Hematopoietic multipotent progenitor cell (in vitro differentiated cells): Measurements from ENCODE around the gene INTS6. TPM values are rescaled to one million over a fixed set of nuclear protein-coding genes. Genes with fewer than 3 reads are reported as not detected.

Experiments used
- DNase-seq, 3 donors: peaks; one replicate each; pipeline ENCODE4 v3.0.0-alpha.2; 2011 to 2015; ENCODE audit warnings: low read depth in 2 of 3, low spot score in 2 of 3
- total RNA-seq: library from RNA; depleted of rRNA; stranded (reverse); fragments of >200 nt; gene quantifications from one replicate; pipeline ENCODE4 v1.2.3, GENCODE V29; 2012

Gene INTS6
- total RNA-seq, 1 donor: 16.4 TPM

DNA sequence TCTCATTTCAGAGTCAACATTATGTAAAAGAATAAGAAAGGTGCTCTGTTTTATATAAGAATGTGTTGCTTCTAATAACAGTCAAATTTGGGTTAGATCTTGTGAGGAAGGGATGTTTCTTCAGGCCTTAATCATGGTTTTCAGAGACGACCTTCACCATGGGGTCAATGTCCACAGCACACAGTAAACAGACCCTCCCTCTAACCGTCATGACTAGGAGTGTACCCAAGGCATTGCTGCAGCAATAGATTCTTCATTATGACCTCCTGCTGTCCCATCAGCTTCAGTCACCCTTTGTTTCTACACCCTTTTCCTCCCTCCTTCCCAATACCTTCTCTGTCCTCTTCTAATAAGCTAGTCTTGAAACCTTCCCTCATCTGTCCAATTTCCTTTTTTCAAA lies 97.6 kb downstream of the INTS6 start:
- DNase-seq: no peak

DNA sequence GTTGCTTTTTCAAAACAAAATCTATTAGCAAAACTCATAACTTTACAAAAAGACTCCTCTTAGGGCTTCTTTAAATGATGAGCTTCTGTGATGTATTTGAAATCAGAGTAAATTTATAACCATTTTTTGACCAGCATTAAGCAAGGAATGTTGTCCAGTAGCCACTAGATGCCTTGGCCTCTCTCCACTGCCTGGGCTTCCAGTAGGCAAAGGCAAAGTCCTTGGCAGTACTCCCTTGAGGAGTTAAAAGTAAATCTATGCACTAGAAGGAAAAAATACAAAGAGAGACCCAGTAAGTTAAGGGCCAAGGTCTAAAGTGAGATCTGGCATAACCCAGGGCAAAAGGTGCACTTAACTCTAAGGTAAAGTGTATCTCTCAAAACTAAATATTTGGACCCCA lies 103.8 kb downstream of the INTS6 start:
- no peak for DNase-seq

DNA sequence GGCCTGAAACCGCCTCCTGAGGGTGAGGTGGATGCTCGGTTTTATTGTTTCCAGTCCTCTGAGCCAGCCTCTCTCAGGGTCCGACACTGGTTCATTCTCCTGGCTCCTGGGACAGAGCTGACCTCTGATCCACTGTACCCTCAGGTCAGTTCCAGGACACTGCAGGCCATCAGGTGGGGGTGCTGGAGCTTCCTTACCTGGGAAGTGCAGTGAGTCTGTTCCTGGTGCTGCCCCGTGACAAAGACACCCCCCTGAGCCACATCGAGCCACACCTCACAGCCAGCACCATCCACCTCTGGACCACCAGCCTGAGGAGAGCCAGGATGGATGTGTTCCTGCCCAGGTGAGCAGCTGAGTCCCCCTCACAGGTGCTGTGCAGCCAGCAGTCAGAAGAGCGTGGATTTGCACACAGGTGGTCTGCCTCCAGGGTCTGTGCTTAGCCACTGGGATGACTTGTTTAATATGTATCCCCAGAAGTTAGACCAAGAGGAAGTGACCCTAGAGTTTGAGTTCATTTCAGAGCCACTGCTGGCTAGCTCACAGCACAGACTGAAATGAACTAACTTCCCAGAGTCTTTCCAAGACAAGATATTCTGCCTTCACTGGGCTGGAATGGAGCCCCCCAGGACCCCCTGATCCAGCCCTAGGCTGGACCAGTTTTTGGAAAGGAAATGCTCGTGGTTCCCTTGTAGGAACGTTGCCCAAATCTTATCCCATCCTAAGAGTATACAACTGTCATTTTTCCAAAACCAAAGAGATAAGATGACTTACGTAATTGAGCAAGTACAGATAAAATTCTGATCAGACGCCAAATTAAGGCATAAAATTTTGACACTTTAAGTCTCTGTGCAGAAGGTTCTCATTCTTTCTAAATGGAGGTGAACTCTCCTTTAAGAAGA lies 104.5 kb downstream of the INTS6 start:
- DNase-seq: no peak

DNA sequence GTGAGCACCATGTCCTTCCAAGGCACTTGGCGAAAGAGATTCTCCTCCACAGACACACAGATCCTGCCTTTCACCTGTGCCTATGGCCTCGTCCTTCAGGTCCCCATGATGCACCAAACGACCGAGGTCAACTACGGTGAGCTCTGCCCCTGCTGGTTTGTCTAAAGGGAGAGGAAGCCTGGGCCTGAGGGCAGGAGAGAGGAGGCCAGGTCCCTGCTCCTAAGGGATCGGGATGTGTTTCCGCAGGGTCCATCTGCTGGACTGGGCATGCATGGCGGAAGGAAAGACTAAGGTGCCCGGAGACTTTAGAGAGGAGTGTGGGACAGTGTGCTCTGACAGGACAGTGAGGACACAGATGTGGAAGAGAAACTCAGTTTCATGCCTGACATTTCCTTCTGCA lies 105.7 kb downstream of the INTS6 start:
- DNase-seq: no peak

DNA sequence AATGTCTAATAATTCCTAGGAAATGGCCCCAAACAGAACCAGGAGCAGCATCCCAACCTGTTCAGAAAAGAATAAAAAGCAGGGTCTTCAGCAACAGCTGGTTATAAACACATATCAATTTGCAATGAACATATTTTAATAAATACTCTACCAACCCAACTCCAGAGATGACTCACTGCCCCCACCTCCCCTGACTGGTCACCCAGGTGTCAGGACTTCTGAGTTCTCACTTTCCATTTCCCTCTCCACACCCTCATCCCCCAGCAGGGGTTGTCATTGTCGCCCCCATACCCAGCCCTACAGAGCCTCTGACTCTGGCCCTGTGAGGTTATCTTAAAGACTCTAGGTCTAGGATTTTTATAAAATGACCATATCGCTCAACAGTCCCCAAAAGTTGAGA lies 106.4 kb downstream of the INTS6 start:
- DNase-seq: no peak

DNA sequence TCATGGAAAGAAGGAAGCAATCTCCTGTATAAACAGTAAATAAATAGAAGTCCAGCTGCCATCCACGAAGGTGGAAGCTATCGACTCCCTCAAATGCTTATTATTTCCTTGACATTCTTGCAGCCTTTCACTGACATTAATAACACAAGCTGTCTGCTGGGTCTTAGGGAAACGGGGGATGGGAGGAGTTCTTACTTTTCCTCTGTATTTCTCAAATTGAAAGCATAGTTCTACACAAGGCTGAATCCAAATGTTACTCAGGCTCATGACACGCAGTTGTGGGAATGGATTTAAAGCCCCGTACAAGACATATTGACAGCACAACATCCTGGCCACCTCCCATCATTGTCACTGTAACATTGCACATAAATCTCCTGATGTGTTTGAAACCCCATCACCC lies 109.4 kb downstream of the INTS6 start:
- no peak for DNase-seq

DNA sequence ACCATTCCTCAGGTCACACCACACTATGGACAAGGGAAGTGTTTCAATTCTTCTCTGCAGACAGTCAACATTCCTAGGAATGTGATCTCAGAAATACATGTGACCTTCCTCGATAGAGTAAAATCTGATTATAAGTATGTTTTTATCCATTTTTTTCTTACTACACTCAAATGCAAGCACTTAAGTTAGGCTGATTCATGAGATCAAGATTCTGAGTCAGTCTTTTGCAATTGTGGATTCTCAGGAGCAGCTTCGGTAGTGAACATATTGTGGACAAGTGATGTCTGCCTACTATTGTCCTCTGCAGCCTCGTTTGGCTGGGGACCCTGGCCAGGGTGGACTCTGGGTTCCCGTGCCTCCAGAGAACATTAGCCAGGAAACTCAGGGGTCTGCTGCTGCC lies 110.1 kb downstream of the INTS6 start:
- no peak for DNase-seq

DNA sequence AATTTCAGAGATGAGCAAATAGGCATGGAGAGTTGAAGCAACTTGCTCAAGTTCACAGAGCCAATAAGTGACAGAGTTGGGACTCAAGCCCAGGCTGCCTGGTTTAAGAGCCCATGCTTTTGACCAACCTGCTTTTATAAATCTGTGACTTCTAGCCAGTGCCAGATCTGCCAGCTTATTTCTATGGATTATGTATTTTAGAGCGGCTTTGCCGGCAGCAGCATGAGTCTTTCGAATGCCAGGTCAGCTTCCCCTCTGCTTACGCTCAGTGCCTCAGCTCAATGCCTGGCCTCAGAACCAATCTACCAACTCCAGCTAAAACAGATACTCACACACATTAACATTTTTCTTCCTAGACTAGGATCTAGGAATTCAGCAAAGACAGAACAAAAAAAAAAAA lies 111.0 kb downstream of the INTS6 start:
- DNase-seq: no peak

DNA sequence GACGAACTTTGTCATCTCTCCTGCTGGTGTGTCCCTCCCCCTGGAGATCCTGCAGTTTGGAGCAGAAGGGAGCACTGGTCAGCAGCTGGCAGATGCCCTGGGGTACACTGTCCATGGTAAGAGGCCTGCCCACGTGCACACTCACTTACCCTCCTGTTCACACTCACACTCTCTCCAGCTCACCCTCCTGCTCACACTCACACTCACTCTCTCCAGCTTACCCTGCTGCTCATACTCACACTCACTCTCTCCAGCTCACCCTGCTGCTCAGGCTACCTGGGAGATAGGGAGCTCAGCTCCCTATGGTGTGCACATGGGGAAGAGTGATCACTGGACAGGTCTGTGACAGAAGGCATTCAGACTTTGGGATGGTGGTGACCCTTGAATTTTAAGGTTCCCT lies 111.6 kb downstream of the INTS6 start:
- DNase-seq: no peak

DNA sequence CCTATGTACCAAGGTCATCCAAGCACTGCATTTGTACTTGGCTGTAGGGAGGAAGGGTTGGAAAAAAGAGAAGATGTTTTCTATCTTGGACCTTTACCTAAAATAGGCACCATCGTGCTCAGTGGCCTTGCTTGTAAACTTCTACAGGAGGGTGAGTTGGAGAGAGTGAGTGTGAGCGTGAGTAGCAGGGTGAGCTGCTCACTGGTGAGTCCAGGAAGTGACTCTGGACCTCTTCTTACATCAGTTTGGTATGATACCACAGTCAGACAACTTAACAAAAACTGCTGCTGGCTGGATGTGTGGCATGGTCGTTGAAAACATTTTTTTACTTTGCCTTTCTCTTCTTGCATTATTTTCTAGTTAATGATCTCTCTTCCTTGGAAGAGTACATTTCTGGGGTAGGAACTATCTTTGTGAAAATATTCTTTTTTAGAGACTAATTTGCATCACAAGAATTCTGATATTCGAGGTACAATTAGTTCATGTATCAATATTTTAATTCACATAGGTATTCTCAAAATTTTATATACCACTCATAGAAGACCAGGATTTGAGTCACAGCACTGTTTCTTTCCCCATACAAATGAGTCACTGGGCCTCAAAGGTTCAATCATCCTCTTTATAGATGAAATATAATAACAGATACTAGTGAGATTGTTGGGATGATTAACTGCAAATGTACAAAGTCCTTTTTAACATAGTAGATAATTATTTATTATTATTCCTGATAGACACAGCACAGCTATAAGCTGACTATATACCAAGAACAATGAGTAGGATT lies 112.7 kb downstream of the INTS6 start:
- no peak for DNase-seq

DNA sequence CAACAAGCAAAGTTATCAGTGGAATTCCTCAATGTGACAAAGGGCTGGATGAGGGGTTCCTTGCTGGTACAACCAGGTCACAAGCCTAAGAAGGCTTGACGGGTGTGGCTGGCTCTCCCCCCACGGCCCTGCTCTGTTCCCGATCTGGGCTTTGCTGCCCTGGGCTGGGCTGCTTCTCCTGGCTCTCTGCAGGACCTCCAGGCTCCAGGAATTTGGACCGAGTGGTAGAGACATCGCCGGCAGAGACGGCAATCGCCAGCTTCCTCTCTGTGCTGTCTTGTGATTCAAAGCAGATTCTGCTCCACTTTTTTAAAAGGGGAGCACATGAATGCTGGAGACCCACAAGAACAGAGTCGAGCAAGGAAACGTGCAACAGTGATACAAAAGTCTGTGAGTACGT lies 113.5 kb downstream of the INTS6 start, which contains the start of gene SERPINE3:
SERPINE3 (plus strand) TSS at position 338 of the 400 bp plus-strand sequence. CDS start 1,401 bp downstream, outside the sequence.
- DNase-seq: no peak

DNA sequence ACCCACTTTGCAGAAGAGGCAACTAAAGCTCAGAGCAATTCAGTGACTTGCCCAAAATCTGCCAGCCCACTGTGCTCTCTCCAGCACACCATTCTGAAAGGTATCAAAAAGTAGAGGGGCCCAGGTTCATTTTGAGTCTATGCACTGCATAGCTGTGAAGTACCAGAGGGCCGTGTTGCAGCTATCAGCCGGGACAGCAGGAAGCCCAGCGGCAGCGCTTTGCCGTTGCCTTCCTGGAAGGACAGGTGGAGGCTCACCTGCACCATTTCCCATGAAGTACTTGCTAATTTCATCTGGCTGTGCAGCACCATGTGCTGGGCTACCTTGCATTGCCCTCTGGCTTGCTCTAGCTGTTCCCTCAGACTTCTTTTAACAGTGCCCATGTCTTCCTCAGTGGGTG lies 116.1 kb downstream of the INTS6 start:
- no peak for DNase-seq

DNA sequence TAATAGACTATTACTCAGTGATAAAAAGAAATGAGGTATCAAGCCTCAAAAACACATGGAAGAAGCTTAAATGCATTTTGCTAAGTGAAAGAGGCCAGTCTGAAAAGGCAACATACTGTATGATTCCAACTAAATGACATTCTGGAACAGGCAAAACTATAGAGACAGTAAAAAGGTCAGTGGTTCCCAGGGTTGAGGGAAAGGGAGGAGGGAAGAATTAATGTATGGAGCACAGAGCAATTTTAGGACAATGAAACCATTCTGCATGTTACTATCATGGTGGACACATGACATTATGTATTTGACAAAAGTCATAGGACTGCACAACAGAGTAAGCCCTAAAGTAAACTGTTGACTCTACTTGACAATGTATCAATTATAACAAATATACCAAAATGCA lies 119.0 kb downstream of the INTS6 start:
- DNase-seq: no peak

DNA sequence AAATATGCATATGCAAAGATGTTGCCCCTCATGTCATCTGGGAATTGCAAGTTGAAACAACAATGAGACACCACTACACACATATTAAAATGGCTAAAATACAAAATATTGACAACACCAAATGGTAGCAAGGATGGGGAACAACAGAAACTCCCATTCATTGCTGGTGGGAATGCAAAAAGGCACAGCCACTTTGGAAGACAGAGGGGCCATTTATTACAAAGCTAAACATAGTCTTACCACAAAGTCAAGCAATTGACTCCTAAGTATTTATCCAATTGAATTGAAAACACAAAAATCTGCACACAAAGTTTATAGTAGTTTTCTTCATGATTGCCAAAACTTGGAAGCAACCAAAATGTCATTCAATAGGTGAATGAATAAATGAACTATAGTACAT lies 119.4 kb downstream of the INTS6 start:
- no peak for DNase-seq

DNA sequence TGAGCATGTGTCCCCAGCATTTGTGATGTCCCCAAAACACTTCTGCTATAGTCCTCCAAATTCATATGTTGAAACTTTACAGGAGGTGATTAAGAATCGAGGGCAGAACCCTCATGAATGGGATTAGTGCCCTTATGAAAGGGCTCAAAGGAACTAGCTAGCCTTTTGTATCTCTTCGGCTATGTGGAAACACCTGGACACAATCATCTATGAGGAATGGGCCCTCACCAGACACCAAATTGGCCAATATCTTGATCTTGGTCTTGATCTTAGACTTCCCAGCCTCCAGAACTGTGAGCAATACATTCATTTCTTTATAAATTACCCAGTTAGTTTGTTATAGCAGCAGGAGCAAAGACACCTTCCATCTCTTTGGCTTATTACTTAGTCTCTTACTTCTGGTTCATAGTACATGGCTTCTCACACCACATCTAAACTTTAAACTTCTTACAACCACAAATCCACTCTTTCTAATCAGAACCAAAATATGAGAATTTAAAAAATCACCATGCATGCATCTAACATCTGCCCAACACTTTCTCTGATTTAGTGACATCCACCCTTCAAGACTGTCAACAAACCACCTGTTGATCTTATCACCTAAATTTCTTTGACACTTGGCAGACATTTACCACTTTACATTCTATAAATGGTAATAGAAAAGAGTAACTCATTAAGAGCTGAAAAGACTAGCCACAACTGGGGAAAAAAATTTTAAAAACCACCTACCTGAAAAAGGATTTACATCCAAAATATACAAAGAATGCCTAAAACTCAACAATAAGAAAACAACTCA lies 120.1 kb downstream of the INTS6 start:
- no peak for DNase-seq

DNA sequence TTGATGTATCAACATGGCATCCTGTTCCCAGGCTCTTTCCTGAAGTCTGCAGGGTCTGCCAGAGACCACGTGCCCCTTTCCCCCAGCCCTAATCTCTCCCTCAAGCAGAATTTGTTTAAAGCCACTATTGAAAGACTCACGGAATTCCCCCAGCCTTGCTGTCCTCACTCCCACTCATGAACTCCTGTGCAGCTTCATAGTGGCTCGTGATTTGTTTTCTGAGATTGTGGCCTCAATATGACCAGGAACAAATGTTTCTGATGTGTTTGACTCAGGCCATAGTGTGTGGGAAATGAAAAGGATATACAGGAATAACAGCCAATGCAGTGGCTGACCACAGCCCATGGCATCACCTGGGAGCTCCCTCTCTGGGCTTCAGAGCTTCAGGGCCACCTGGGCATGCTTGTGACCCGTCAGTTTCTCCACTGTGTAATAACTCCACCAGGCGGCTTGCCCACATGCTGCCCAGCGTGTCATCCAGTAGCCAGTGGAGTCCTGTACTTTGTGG lies 121.4 kb downstream of the INTS6 start:
- DNase-seq: no peak

DNA sequence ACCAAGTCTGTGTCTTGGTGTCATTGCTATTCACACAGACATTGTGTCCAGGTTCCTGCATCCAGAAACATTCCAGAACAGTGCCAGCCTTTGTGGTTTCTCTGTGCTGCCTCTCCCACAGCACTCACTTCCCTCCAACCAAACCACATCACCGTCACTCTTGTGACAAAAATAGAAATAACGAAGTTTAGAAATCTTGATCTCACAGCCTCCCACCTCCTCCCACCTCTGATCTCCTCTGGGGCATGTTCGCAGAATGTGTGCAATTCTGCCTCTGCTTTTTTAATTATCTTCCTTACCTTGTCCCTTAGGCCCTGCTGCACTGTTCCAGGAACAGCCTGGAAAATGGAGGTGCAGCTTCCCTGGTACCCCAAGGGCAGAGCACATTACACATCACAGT lies 122.0 kb downstream of the INTS6 start:
- DNase-seq: peak in 2 of 3 donors; percentile 57 to 82

DNA sequence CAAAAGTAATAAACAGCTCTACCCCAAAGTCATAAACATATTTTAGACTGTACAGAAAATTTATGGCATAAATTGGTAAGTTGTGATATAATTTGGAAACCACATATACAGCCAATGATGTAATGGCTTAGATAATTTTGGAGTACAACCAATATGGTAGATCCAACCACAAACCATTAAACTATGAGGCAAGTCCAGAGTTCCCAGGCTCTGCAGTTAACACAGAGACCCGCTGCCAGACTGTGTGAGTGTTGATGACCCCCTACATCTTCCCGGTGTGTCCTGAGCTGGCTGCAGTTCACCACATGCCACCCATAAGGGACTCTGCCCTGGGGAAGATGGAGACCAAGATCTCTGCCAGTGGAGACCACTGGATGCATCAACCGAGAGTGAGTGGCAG lies 123.2 kb downstream of the INTS6 start:
- no peak for DNase-seq

DNA sequence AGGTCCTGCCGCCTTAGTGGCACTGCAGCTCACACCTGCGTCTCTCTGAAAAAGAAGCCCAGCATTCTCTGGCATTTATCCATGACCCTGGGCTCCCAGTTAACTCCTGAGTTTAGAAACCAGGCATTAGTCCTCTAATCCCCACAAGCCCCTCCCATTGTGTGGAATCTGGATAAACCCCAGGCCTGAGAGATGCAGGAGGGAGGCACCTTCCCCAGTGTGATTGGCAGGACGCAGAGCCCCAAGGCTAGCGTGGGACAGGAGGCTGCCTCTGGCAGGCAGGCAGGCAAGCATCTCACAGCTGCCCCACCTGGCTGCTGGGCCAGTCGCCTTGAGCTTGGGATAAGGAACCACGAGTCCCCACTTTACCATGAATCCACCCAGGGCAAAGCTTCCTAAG lies 124.3 kb downstream of the INTS6 start:
- DNase-seq: no peak

DNA sequence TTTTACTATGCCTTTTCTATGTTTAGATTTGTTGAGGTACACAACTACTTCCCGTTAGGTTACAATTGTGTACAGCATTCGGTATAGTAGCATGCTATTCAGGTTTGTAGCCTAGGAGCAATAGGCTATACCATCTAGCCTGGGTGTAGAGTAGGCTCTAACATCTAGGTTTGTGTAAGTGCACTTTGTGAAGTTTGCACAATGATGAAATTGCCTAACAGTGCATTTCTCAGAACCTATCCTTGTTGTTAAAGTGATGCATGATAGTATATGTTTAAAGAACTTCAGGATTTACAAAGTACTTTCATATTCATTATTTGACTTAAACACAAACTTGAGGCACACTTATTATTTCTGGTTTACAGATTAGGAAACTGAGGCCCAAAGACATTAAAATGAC lies 124.9 kb downstream of the INTS6 start:
- no peak for DNase-seq

DNA sequence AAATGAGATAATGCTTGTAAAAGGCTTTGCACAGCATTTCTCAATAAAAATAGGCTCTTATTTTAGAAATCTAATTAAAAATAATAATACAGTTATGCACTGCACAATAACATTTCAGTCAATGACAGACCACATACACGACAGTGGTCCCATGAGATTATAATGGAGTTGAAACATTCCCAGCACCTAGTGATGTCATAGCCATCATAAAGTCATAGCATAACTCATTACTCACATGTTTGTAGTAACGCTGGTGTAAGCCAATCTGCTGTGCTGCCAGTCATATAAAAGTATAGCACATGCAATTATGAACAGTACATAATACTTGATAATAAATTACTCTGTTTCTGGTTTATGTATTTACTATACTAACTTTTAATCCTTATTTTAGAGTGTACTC lies 126.1 kb downstream of the INTS6 start:
- no peak for DNase-seq
